Mucosa of stomach (tissue), 1 donor: ENCODE data around the gene SHISAL1.

Experiments
- H3K27me3 ChIP-seq: one replicate; pipeline ENCODE4 v1.7.0; 2013; ENCODE audit warnings: mild to moderate bottlenecking, low read length; ENCODE audit not compliant: control insufficient read depth, insufficient read depth
- H3K36me3 ChIP-seq: one replicate; pipeline ENCODE4 v1.7.0; 2013; ENCODE audit warnings: low read length; ENCODE audit not compliant: control insufficient read depth, insufficient read depth
- H3K4me1 ChIP-seq: one replicate; pipeline ENCODE4 v1.7.0; 2013; ENCODE audit warnings: mild to moderate bottlenecking, low read length; ENCODE audit not compliant: control insufficient read depth, insufficient read depth
- H3K4me3 ChIP-seq: one replicate; pipeline ENCODE4 v1.7.0; 2013; ENCODE audit warnings: low read length
- H3K9ac ChIP-seq: one replicate; pipeline ENCODE4 v1.7.0; 2013; ENCODE audit warnings: mild to moderate bottlenecking, low read length, moderate library complexity
- H3K9me3 ChIP-seq: one replicate; pipeline ENCODE4 v1.7.0; 2013; ENCODE audit warnings: mild to moderate bottlenecking, low read length, moderate library complexity; ENCODE audit not compliant: control insufficient read depth
- donor health status: Pancreatic carcinoma.

The SHISAL1 gene

GRCh38 chr22:44352378-44353035 is 39.8 kb upstream of the SHISAL1 start:
- Histone ChIP-seq H3K9ac (no peak overlapping the region), H3K4me3 (no peak overlapping the region), H3K27me3 (no peaks in the 10 kb centered on the region), H3K4me1 (peaks cover 2% of the 10 kb centered on the region), H3K9me3 (no peaks in the 10 kb centered on the region), H3K36me3 (no peaks in the 10 kb centered on the region)

DNA sequence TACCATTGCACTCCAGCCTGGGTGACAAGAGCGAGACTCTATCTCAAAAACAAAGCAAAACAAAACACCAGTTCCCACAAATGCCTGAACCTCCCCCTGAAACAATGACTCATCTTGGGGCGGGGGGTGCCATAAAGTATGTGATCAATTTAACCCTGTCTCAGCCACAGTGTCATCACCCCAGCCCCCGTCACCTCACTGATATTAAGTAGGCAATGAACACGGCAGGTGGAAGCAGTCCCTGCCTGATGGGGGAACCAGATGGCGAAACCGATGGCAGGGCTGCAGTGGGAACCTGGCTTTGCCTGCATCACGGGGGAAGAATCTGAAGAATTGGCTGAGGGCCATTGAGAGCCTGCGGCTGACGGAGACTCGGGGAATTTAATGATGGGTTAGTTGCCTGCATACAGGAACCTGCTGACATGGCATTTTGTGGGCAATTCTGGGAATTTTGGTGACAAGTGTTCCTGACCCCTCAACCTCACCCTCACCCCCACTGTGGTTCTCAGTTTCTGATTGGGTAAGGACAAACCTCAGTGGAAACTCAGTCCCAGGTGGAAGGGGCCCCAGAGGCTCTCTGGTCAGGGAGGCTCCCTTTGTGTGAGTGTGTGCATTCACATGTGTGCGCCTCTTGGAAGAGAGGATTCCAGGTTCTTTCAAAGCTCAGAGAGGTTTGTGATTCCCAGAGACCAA is 39.1 kb upstream of the SHISAL1 start:
- Histone ChIP-seq H3K9ac (no peak overlapping the region), H3K4me1 (no peaks in the 10 kb centered on the region), H3K9me3 (no peaks in the 10 kb centered on the region), H3K4me3 (no peak overlapping the region), H3K27me3 (no peaks in the 10 kb centered on the region), H3K36me3 (no peaks in the 10 kb centered on the region)

DNA sequence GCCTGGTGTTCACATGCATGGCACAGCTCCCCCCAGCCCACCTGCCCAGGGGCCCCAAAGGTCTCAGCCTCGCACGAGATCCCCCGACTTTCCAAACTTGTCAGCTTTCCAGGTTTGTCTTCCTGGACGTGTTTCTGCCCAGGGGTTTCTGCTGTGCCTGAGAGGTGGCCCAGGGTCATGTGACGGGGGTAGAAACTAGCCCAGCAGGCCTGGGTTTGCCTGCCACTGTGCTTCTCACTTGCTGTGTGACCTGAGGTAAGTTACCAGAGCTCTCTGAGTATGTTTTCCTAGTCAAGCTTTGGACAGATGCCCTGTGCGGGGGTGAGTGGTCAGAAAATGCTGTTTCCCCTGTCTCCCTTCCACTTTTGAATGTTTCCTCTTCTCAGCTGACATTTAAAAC is 38.3 kb upstream of the SHISAL1 start:
- no peaks in the 10 kb centered on the region for H3K27me3 ChIP-seq

GRCh38 chr22:44349594-44349993 is 36.8 kb upstream of the SHISAL1 start:
- Histone ChIP-seq H3K36me3 (no peaks in the 10 kb centered on the region), H3K9me3 (no peaks in the 10 kb centered on the region), H3K9ac (no peak overlapping the region), H3K4me3 (no peak overlapping the region), H3K27me3 (no peaks in the 10 kb centered on the region), H3K4me1 (no peaks in the 10 kb centered on the region)

More for the DNA sequence above, 38.3 kb upstream of the SHISAL1 start:
- Histone ChIP-seq H3K4me3 (no peak overlapping the region), H3K9ac (no peak overlapping the region), H3K36me3 (no peaks in the 10 kb centered on the region), H3K4me1 (no peaks in the 10 kb centered on the region), H3K9me3 (no peaks in the 10 kb centered on the region)

- H3K27me3 ChIP-seq: no peaks in the 10 kb centered on the region
- H3K9ac ChIP-seq: no peak overlapping the region
- no peaks in the 10 kb centered on the region for H3K4me1 ChIP-seq
These were observed 36.3 kb upstream of the SHISAL1 start for GRCh38 chr22:44348971-44349560.

DNA sequence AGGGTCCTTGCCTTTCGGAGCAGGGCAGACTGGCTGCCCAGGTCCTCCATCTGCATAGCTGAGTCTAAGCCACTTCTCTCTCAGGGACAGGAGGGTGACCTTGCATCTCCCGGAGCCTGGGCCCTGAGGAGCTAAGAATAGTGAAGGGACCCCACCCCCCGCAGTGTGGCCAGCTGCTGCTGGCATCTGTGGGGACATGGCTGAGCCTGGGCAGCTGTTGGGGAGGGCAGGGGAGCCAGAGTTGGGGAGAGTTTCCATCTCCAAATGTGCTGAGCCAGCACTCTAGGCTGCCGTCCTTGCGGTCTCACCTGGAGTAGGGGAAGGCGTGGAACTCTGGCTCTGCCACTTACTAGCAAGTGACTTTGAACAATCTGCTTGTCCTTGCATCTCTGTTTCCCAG is 34.8 kb upstream of the SHISAL1 start:
- no peaks in the 10 kb centered on the region for H3K27me3 ChIP-seq
- no peaks in the 10 kb centered on the region for H3K4me1 ChIP-seq
- H3K36me3 ChIP-seq: no peaks in the 10 kb centered on the region
- no peak overlapping the region for H3K4me3 ChIP-seq
- no peaks in the 10 kb centered on the region for H3K9me3 ChIP-seq
- H3K9ac ChIP-seq: no peak overlapping the region

More at GRCh38 chr22:44348971-44349560, 36.3 kb upstream of the SHISAL1 start:
- no peaks in the 10 kb centered on the region for H3K9me3 ChIP-seq
- H3K4me3 ChIP-seq: no peak overlapping the region
- H3K36me3 ChIP-seq: no peaks in the 10 kb centered on the region

DNA sequence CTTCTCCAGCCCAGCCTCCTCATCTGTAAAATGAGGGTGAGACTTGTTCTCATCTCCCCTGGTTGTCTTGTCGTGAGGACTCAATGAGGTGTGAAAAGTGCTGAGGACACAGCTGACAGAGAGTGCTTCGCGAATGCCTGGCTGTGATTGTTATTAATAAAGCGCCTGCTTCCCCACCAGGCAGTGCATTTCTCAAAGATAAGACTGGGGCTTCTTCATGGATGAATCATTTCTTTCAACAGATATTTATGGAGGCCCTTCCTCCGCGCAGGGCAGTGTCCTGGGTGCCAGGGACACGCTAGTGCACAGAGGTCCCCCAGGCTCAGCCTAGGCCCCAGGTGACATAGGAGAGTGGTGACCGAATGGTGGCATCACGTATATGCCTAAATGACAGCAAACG is 34.3 kb upstream of the SHISAL1 start:
- Histone ChIP-seq H3K27me3 (no peaks in the 10 kb centered on the region), H3K4me1 (no peaks in the 10 kb centered on the region), H3K9me3 (no peaks in the 10 kb centered on the region), H3K4me3 (no peak overlapping the region), H3K9ac (no peak overlapping the region), H3K36me3 (no peaks in the 10 kb centered on the region)

DNA sequence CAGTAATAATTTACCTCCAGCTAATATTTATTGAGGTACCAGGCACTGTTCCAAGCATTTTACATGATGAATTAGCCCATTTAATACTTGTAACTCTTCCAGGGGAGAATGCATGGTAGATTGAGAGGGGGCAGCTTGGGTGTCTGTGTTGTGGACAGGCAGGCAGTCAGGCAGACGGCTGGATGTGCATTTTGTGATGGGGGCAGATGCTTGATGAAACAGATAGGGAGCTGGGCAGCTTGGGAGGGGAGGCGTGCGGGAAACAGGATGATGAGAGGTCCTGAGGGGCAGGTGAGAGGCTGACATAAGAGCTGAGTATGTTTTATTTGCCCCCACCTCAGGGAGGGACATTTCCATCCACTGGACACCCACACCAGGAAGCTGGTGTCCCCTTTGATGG is 33.1 kb upstream of the SHISAL1 start:
- Histone ChIP-seq H3K36me3 (no peaks in the 10 kb centered on the region), H3K9me3 (no peaks in the 10 kb centered on the region), H3K9ac (no peak overlapping the region), H3K27me3 (no peaks in the 10 kb centered on the region), H3K4me1 (no peaks in the 10 kb centered on the region), H3K4me3 (no peak overlapping the region)

DNA sequence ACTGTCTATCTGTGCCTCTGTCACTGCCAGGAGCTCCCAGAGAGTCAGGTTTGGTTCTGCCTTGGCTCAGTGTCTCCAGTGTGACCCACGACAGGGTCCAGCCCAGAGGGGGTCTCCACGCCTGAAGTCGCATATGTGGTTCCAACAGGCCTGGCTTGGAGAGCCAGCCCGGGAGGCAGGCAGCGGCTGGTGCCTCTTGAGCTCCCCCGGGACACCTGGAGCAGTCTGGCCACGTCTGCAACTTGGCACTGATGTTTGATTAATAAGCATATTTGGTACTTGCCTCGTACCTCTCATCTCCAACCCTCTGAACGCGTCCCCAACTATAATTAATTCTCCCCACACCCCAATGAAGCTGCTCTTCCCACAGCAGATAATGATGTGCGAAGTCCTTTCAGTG is 31.7 kb upstream of the SHISAL1 start:
- H3K9ac ChIP-seq: no peak overlapping the region
- H3K9me3 ChIP-seq: no peaks in the 10 kb centered on the region
- no peaks in the 10 kb centered on the region for H3K27me3 ChIP-seq
- H3K36me3 ChIP-seq: no peaks in the 10 kb centered on the region
- H3K4me1 ChIP-seq: no peaks in the 10 kb centered on the region
- H3K4me3 ChIP-seq: no peak overlapping the region

GRCh38 chr22:44342347-44342956 is 29.7 kb upstream of the SHISAL1 start:
- Histone ChIP-seq H3K4me1 (peaks cover 12% of the 10 kb centered on the region), H3K9ac (no peak overlapping the region), H3K27me3 (no peaks in the 10 kb centered on the region), H3K36me3 (no peaks in the 10 kb centered on the region), H3K9me3 (no peaks in the 10 kb centered on the region), H3K4me3 (no peak overlapping the region)

DNA sequence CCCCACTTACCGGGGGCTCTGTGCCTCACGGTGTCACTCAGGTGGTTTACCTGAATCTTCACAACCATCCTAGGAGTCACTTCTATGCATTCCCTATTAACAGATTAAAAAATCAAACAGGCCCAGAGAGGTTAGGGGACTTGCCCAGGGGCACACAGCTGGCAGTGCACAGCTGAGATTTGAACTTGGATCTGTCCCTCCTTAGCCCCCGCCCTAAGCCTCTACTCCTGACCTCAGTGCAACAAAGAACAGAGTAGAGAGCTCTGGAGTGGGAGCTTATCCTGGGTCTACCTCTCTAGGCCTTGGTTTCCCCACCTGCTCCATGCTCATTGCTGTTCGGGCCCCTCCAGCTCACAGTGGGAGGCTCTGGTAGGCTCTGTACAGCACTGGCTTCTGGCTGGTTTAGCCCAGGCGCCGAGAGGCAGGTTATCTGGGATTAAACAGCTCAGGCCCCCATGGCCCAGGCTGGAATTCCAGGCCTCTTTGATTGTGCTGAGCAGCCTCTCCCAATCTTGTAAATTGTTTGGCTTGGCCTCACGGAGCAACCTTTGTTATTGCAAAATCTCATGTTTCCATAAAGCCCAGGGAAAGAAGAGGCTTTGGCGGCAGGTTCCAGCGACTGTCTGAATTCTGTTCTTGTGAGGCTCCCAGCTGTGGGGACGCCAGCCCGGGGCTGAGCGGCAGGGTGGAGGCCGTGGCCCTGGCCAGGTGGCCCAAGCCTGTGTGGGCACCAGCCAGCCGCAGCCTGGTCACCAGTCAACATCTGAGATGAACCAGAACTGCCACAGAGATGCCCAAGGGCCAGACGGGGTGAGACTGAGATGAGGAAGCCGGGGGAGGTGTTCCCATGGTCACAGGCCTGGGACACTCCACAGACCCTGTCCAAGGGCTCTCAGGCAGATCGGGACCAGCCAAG is 28.9 kb upstream of the SHISAL1 start:
- no peaks in the 10 kb centered on the region for H3K27me3 ChIP-seq
- no peaks in the 10 kb centered on the region for H3K36me3 ChIP-seq
- no peak overlapping the region for H3K4me3 ChIP-seq
- peaks cover 12% of the 10 kb centered on the region for H3K4me1 ChIP-seq
- H3K9me3 ChIP-seq: no peaks in the 10 kb centered on the region
- H3K9ac ChIP-seq: no peak overlapping the region
